Hepatocyte (in vitro differentiated cells): ENCODE measurements around the gene CLDN34. TPM values are rescaled to one million over a fixed set of nuclear protein-coding genes. Genes with fewer than 3 reads are reported as not detected.

Experiments
- DNase-seq: peaks from one replicate; pipeline ENCODE4 v3.0.0-alpha.2; 2016; ENCODE audit warnings: low spot score
- H2AFZ ChIP-seq: fragments of 200-600 bp; sonication (generic); 2 replicates; pipeline ENCODE4 v1.6.0; 2016; ENCODE audit warnings: antibody characterized with exemption, mild to moderate bottlenecking
- H3K27ac ChIP-seq: fragments of 200-600 bp; sonication (generic); 2 replicates; pipeline ENCODE4 v1.5.1; 2016; ENCODE audit warnings: mild to moderate bottlenecking
- H3K27me3 ChIP-seq: fragments of 200-600 bp; sonication (generic); 2 replicates; pipeline ENCODE4 v1.6.1; 2016
- H3K36me3 ChIP-seq: fragments of 200-600 bp; sonication (generic); replicated peaks from 2 replicates; pipeline ENCODE4 v1.5.1; 2016; ENCODE audit warnings: low read depth; ENCODE audit not compliant: insufficient read depth
- H3K4me1 ChIP-seq: fragments of 200-600 bp; sonication (generic); 2 replicates; pipeline ENCODE4 v1.5.1; 2016; ENCODE audit warnings: mild to moderate bottlenecking, moderate library complexity; ENCODE audit not compliant: insufficient read depth
- H3K4me2 ChIP-seq: fragments of 200-600 bp; sonication (generic); 2 replicates; pipeline ENCODE4 v1.6.0; 2016
- H3K4me3 ChIP-seq: fragments of 200-600 bp; sonication (generic); 2 replicates; pipeline ENCODE4 v1.5.1; 2016; ENCODE audit warnings: mild to moderate bottlenecking
- H3K79me2 ChIP-seq: fragments of 200-600 bp; sonication (generic); 2 replicates; pipeline ENCODE4 v1.6.0; 2017; ENCODE audit warnings: mild to moderate bottlenecking
- H3K9me2 ChIP-seq: fragments of 200-600 bp; sonication (generic); replicated peaks from 2 replicates; pipeline ENCODE4 v1.6.0; 2017; ENCODE audit warnings: mild to moderate bottlenecking; ENCODE audit not compliant: insufficient read depth
- H3K9me3 ChIP-seq: fragments of 200-600 bp; sonication (generic); 2 replicates; pipeline ENCODE4 v1.5.1; 2016; ENCODE audit warnings: low read depth, mild to moderate bottlenecking
- H4K20me1 ChIP-seq: fragments of 200-600 bp; sonication (generic); 2 replicates; pipeline ENCODE4 v1.6.0; 2016; ENCODE audit warnings: mild to moderate bottlenecking; ENCODE audit not compliant: insufficient read depth, poor library complexity, severe bottlenecking
- CTCF ChIP-seq: fragments of 200-600 bp; sonication (generic); IDR thresholded peaks from 2 replicates; pipeline ENCODE4 v1.5.1; 2016; ENCODE audit warnings: antibody characterized with exemption, mild to moderate bottlenecking; ENCODE audit not compliant: poor library complexity
- EZH2 ChIP-seq: fragments of 200-600 bp; sonication (generic); IDR thresholded peaks from 2 replicates; pipeline ENCODE4 v1.6.1; 2016; ENCODE audit warnings: antibody characterized with exemption, mild to moderate bottlenecking, borderline replicate concordance
- EZH2phosphoT487 ChIP-seq: fragments of 200-600 bp; sonication (generic); IDR thresholded peaks from one replicate; pipeline ENCODE4 v1.6.1; 2018; ENCODE audit warnings: antibody characterized with exemption, mild to moderate bottlenecking, low read depth, moderate library complexity; ENCODE audit not compliant: unreplicated experiment, severe bottlenecking
- WGBS: methylation state at CpG from one replicate; pipeline ENCODE4 v1.1.6; 2016; ENCODE audit warnings: low lambda C conversion rate; ENCODE audit errors: missing lambda C conversion rate; 5-methylcytosine and 5-hydroxymethylcytosine counted together
- polyA plus RNA-seq: library from polyadenylated mRNA; unstranded; fragments of >200 nt; fragmentation: Nextera tagmentation; extraction: Ambion mirVana; gene quantifications from 2 replicates; pipeline ENCODE4 v1.2.1, GENCODE V29; 2016
- total RNA-seq: library from RNA; depleted of rRNA; stranded (reverse); fragments of >200 nt; gene quantifications from 2 replicates; pipeline ENCODE4 v1.2.3, GENCODE V29; 2014

The CLDN34 gene
- total and polyA plus RNA-seq, 2 experiments from 2014 or later, result not detected

- Histone ChIP-seq H3K27me3 (no peaks in the 10 kb centered on the region), H3K4me3 (no peak overlapping the region), H3K9me2 (no peaks in the 10 kb centered on the region), H3K4me2 (no peak overlapping the region), H4K20me1 (no peaks in the 10 kb centered on the region), H2AFZ (no peak overlapping the region), H3K36me3 (no peaks in the 10 kb centered on the region), H3K79me2 (no peaks in the 10 kb centered on the region), H3K27ac (no peak overlapping the region), H3K9me3 (no peaks in the 10 kb centered on the region), H3K4me1 (no peaks in the 10 kb centered on the region)
- WGBS, result 92% methylated on average over 18 of the region's 18 CpGs
- no peak for DNase-seq
- no peak for TF ChIP-seq CTCF
- TF ChIP-seq EZH2phosphoT487, result no peak
- TF ChIP-seq EZH2, result no peak
These were observed 25.6 kb downstream of the CLDN34 start for GRCh38 chrX:9992724-9993123.

- Histone ChIP-seq H3K27me3 (no peaks in the 10 kb centered on the region), H2AFZ (no peak overlapping the region), H3K27ac (no peak overlapping the region), H3K4me3 (no peak overlapping the region), H3K36me3 (no peaks in the 10 kb centered on the region), H4K20me1 (no peaks in the 10 kb centered on the region), H3K9me3 (no peaks in the 10 kb centered on the region), H3K9me2 (no peaks in the 10 kb centered on the region), H3K4me2 (peak overlapping the region; percentile 57), H3K4me1 (no peaks in the 10 kb centered on the region), H3K79me2 (no peaks in the 10 kb centered on the region)
- TF ChIP-seq EZH2phosphoT487, result no peak
- TF ChIP-seq EZH2, result no peak
- TF ChIP-seq CTCF, result peak; percentile 66
- 43% methylated on average over 18 of the region's 18 CpGs for WGBS
- peak; percentile 79 for DNase-seq
These were observed 28.7 kb downstream of the CLDN34 start for GRCh38 chrX:9995855-9996339.

DNA sequence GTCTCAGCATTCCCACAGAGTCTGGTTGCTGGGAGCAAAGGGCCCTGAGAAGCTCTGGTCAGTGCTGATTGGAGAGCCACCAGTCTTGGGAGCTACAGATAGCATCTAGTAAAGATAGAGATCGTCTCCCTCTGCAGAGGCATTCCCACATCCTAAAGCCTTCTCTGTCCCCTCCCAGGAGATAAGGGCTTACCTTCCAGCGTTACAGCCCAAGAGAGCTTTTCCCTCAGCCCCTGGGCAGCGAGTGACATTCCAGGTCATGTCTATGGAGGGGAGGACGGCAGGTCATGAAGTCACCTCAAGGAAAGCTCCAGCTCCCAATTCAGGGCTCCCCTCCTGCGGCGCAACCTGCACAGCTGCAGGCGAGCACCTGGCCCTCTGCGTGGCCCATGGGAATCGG, 29.9 kb downstream of the CLDN34 start:
- 83% methylated on average over 9 of the region's 9 CpGs for WGBS
- H3K4me2 ChIP-seq, result no peak overlapping the region

More for the DNA sequence above, 29.9 kb downstream of the CLDN34 start:
- DNase-seq, result no peak
- Histone ChIP-seq H3K79me2 (no peaks in the 10 kb centered on the region), H3K4me3 (no peak overlapping the region), H3K27me3 (no peaks in the 10 kb centered on the region), H3K9me3 (no peaks in the 10 kb centered on the region), H4K20me1 (no peaks in the 10 kb centered on the region), H3K36me3 (no peaks in the 10 kb centered on the region), H2AFZ (no peak overlapping the region), H3K27ac (no peak overlapping the region), H3K4me1 (no peaks in the 10 kb centered on the region), H3K9me2 (no peaks in the 10 kb centered on the region)
- TF ChIP-seq EZH2 (no peak), EZH2phosphoT487 (no peak), CTCF (no peak)
